Choroid plexus epithelial cell (primary cell): ENCODE results near the gene CD109.

Source experiments
- DNase-seq: peaks from one replicate; pipeline ENCODE4 v3.0.0-alpha.2; 2010; ENCODE audit warnings: low read depth
- H3K4me3 ChIP-seq: 2 replicates; pipeline ENCODE4 v1.5.1; 2011; ENCODE audit warnings: low read depth, mild to moderate bottlenecking, control low read depth, low read length, moderate library complexity
- CTCF ChIP-seq: conservative IDR thresholded peaks from 2 replicates; pipeline ENCODE4 v1.5.1; 2011; ENCODE audit warnings: low read depth, mild to moderate bottlenecking, control low read depth, inconsistent platforms, low read length, moderate library complexity

CD109 gene

GRCh38 chr6:73866305-73866704 is 170.3 kb downstream of the CD109 start:
- TF ChIP-seq CTCF, result no peak
- DNase-seq, result no peak
- H3K4me3 ChIP-seq, result no peak overlapping the region

DNA sequence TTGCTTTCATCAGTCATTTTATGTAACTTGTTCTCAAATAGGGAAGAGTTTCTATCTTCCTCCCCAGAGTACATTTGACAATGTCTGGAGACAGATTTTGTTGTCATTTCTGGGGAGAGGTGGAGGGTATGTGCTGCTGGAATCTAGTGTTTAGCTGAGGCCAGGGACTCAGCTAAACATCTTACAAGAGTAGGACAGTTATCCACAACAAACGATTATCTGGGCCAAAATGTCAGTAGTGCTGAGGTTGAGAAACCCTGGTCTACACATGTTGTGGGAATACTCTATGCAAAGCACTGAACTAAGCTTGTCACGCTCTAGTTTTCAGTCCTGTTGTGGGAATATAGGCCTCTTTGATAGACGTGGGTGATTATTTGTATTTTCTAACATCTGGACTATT is 171.4 kb downstream of the CD109 start:
- no peak for DNase-seq
- no peak overlapping the region for H3K4me3 ChIP-seq
- no peak for TF ChIP-seq CTCF

- no peak for TF ChIP-seq CTCF
- no peak for DNase-seq
- H3K4me3 ChIP-seq, result no peak overlapping the region
Observed at GRCh38 chr6:73870907-73871306, 174.9 kb downstream of the CD109 start.

- DNase-seq, result no peak
- TF ChIP-seq CTCF, result no peak
- no peak overlapping the region for H3K4me3 ChIP-seq
Observed at GRCh38 chr6:73873081-73873480, 177.1 kb downstream of the CD109 start.
